GM08714 (cell line): ENCODE results near the gene ZNF775.

ENCODE experiments used
- H3K4me3 ChIP-seq: fragments of 200-500 bp; sonication (Bioruptor generic); 2 replicates; pipeline ENCODE4 v1.5.1; 2014; ENCODE audit warnings: mild to moderate bottlenecking, low read length, inconsistent platforms
- ZNF274 ChIP-seq: IDR thresholded peaks from 2 replicates; pipeline ENCODE4 v1.6.1; 2012; ENCODE audit warnings: mild to moderate bottlenecking, low read depth, low read length

The ZNF775 gene

DNA sequence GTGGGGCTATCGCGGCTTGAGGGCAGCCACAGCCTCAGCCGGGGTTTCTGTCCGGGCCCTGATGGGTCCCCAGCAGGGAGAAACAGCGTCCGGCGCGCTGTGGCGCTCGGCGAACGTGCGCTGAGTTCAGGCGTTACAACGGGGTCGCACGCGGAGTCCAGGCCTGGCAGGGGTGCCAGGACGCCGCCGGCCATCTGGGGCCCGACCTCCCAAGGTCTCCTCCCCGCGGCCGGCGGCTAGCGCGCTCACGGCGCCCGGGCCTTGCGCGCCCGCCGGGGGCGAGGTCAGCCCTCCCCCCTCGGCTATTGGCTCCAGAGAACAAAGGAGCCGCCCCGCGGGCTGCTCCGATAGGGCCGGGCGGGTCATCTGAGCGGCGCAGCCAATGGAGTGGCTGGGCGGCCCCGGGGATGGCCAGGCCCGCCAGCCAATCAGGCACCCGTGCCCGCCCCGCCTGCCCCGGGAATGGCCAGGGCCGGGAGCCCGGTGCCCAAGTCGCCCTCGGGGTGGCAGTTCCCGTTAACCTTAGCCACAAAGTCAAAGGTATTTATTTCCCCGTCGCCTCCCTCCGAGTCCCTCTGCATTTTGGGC, at the start of gene ZNF775:
TSS of gene ZNF775 (plus strand) at position 478 of the 588 bp plus-strand sequence. CDS start 9,141 bp downstream, outside the sequence.
- no peak for TF ChIP-seq ZNF274
- peak within 1 kb of the TSS; percentile 91 for H3K4me3 ChIP-seq

DNA sequence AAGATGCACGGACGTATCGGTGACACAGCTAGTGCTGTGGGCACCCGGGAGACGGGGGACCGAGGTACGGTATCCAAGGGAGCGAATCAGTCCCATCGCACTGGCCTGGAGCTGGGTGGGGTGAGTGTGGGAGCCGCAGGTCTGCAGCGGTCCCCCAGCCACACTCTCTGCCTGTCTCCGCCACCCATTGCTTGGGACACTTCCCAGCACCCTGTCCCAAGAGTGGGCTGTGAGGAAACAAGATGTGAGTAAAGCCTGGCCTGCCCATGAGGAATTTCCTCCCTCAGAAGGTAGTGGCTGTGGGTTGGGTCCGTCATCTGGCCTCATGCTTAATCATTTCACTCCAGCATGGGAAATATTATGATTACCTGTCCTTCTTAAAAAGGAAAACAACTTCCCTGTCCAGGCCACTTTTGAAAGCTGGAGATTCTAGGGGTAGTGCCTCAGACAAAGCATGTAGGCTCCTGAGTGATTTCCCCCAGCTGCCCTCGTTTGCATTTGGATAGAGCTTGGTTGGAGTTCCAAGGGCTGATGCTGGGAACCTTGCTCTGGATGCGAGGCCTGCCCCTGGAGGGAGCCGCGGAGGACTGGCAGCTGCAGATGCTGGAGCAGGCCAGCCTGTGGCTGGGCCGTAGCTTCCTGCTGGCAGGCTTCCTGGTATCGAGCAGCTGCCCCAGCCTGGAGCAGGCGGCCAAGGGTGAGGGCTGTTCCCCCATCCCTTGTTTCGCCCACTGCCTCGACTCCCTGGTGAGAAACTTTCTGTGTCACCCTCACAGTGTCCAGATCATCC, 49.6 kb upstream of the ZNF775 start:
- H3K4me3 ChIP-seq = no peak overlapping the region
- no peak for TF ChIP-seq ZNF274

DNA sequence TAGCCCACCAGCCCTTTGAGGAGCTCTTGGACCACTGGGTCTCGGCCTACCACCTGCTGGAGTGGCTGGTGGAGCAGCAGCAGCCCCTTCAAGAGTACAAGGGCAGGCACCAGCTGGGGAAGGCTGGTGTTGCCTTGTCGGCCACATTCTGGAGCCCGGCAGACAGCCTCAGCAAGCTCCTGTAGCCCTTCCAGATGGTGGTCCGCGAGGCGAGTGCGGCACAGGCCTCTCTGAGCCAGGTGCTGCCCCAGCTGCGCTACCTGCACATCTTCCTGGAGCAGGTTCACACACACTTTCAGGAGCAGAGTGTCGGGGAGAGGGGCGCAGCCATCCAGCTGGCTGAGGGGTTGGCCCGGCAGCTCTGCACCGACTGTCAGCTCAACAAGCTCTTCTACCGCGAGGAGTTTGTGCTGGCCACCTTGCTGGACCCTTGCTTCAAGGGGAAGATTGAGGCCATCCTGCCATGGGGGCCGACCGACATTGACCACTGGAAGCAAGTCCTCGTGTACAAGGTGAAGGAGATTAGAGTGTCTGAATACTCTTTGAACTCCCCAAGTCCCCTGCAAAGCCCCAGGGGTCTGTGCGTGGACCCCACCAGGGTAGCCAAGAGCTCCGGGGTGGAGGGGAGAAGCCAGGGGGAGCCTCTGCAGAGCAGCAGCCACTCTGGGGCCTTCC, 48.8 kb upstream of the ZNF775 start:
- no peak overlapping the region for H3K4me3 ChIP-seq
- TF ChIP-seq ZNF274 = no peak

DNA sequence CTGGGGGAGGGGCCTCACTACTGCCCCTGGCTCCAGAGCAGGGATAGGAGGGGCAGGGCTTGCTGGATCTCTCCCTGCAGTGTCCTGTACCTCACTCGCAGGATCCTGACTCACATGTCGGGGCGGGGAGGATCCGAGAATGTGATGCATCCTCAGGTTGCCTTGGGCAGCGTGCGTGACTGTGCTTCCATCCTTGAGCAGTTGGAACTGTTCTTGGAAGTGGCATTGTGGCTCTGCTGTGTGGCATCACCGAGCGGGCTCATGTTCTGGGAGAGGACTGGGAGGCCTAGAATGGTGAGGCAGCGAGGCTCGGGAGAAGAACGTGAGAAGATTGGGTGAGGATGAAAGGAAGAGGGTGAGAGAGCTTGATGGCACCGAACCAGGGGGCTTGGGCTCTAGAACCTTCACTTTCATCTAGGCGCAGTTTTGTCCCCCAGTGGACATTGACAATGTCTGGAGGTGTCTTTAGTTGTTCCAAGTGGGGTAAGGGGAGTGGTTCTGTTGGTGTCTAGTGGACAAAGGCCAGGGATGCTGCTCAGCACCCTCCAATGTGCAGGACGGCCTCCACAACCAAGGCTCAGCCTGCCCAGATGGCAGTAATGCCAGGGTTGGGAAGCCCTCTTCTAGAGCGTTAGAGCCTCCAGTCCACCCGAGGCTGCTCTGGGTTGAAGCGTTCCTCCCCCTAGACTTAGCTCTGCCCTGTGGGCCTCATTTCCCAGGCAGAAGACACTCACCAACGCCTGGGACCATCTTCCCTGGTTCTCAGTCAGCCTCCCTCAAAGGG, 46.1 kb upstream of the ZNF775 start:
- H3K4me3 ChIP-seq = no peak overlapping the region
- no peak for TF ChIP-seq ZNF274

DNA sequence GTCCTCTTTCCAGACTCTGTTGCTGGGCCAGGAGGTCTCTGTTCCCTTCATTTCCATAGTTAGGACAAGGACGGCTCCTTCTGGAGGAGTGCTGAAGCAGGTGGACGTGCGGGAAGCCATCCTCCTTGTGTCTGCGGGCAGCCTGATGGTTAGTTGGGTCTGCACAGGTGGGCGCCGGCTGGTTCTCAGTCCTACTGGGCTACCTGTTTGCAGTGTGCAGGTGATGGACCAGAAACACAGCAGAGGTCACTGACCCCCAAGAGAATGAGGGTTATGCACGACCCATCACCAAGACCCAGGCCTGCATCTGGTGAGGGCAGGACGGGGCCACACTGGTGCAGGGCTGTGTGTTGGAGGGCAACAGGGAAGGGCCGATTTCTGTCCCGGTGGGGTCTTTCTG, 45.5 kb upstream of the ZNF775 start:
- TF ChIP-seq ZNF274 = no peak

DNA sequence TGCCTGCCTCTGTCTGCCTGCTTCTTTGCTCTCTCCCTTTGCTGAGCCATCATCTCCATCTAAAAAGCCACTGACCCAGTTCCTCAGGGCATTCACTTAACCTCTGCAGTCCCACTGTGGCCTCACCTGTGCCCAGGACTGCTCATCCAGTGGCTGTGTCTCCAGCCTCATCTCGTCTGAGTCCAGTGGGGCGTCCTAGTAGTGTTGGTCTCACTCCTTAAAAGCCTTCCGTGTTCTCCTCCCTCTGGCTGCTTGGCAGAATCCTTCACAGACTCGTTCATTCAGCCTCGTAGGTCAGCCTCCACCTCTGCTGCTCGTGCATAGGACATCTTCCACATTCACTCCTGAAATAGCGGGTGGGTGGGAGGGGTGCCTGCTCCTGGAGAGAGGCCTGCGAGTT, 45.0 kb upstream of the ZNF775 start:
- no peak for TF ChIP-seq ZNF274
- no peak overlapping the region for H3K4me3 ChIP-seq

More for the DNA sequence above, 45.5 kb upstream of the ZNF775 start:
- H3K4me3 ChIP-seq = no peak overlapping the region

DNA sequence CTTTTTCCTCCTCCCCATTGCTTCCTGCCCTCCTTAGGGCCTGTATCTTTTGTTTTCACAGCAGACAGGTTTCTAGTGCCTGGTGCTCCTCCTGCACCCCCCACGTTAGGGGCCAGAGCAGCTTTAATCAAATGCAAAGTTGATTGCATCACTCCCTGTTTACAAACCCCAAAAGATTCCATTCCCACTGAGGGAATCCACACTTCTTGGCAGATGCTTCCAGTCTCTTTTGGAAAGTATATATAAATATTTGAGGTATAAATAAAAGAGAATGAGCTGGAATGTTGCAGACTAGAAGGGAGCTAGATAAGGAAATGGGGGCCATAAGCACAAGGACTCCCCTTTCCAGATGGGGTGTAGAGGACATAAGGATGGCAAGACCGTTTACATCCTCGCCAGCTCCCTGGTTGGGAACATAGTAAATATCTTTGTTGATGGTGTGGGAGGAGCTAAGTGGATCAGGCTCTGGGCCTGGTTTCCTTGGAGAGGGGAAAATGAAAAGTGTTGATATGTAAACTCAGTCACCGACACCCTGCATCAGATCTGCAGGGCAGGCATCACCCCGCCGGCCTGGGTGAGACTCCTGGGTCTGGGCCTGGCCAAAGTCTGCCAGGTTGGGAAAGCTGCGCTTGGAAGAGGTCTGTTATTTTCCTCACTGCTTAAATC, 43.9 kb upstream of the ZNF775 start:
- TF ChIP-seq ZNF274 = no peak
- H3K4me3 ChIP-seq = no peak overlapping the region

DNA sequence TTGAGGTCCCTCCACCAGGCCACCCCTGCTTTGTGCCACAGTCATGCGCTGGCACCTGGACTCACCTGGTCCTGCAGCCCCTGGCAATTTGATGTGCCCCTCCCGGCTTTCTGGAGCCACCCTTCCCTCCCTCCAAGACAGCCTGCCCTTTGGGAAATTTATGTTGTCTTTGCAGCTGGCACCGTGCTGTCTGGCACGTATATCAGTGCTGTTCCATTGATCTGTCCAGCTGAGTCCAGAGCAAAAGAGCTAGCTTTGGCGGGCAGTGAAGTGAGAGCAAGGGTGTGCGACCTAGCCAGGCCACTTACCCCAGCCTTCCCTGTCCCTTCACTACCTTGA, 43.4 kb upstream of the ZNF775 start:
- TF ChIP-seq ZNF274 = no peak
- H3K4me3 ChIP-seq = no peak overlapping the region

DNA sequence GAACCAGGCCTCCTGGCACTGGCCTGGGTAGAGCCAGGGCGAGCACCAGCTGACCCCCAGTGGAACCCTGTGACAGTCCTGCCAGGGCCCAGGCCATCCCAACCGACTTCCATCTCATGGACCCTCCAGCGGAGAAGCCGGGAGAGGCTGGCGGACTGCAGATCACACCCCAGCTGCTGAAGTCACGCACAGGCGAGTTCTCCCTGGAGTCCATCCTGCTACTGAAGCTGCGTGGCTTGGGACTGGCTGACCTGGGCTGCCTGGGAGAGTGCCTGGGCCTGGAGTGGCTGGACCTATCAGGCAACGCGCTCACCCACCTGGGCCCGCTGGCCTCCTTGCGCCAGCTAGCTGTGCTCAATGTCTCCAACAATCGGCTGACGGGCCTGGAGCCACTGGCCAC, 42.4 kb upstream of the ZNF775 start:
- no peak overlapping the region for H3K4me3 ChIP-seq
- TF ChIP-seq ZNF274 = no peak

DNA sequence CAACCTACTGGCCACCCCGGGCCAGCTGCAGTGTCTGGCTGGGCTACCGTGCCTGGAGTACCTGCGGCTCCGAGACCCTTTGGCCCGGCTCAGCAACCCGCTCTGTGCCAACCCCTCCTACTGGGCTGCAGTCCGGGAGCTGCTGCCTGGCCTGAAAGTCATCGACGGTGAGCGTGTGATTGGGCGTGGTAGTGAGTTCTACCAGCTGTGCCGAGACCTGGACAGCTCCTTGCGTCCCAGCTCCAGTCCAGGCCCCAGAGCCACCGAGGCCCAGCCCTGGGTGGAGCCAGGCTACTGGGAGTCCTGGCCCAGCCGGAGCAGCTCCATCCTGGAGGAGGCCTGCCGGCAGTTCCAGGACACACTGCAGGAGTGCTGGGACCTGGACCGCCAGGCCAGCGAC, 42.0 kb upstream of the ZNF775 start:
- no peak overlapping the region for H3K4me3 ChIP-seq
- no peak for TF ChIP-seq ZNF274

DNA sequence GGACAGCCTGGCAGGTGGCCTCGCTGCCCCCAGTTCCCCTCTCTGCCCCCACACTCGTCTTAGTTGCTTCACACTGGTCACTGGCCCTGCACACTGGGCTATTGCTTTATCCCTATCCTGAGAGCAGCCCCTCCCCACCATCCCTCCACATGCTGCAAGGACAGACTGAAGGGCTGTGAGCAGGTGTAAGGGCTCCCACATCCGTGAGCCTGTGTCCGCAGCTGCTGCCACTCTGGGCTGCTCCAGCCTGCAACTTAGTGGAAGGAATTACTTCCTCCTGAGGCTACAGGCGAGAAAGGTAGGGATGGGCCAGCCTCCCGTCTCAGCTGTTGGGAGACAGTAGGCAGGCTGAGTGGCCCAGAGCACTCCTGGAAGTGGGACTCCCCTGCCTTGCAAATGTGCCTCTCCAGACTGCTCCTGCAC, 41.5 kb upstream of the ZNF775 start:
- TF ChIP-seq ZNF274 = no peak
- no peak overlapping the region for H3K4me3 ChIP-seq

DNA sequence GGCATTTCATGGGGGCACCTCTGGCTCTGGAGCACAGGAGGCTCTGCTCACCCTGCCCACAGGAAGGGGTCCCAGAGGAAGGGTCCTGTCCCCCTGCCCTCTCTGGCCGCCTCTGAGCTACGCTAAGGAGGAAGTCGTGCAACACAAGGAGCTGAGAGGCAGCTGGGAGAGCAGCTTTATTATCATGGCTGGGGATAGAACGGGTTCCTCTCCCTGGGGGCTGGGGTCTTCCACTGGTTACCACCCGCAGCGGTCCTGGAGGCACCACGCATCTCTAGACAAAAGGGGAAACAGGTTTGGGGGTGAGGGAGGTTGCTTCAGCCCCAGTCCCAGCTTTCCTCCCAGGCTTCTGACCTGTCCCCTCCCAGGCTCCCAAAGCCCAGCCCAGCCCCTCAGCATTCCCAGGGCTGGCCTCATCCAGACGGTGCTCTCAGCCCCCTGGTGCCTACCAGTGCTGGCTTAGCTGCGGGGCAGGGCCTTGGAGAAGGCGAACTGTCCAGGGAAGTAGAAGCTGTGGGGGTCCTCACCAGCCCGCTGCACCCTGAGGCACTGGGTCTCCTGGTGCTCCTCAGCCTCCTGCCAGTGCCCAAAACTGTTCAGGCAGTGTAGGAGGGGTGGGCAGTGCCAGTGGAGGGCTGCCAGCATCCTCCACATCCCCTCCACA, 40.8 kb upstream of the ZNF775 start:
- no peak overlapping the region for H3K4me3 ChIP-seq
- TF ChIP-seq ZNF274 = no peak

DNA sequence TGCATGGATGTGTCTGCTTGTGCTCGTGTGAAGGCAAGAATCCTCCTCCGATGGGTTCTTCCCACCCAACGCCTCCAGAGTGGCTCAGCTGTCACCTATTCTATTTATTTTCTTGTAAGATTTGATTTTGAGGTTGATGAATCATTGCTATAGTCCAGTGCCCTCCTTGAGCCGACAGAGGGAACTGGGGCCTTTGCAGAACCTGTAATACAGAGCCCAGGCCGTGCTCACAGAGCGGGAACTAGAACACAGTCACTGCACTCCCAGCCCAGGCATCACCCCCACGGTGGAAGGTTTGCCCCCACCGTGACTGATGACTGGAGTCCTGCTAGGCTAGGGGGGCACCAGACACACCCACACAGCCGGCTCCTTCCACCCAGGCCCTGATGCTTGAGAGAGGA, 39.7 kb upstream of the ZNF775 start:
- H3K4me3 ChIP-seq = no peak overlapping the region
- no peak for TF ChIP-seq ZNF274
